Hepatocyte (in vitro differentiated cells): ENCODE measurements around the gene ALPI. TPM values are rescaled to one million over a fixed set of nuclear protein-coding genes. Genes with fewer than 3 reads are reported as not detected.

Source experiments
- DNase-seq: peaks from one replicate; pipeline ENCODE4 v3.0.0-alpha.2; 2016; ENCODE audit warnings: low spot score
- H2AFZ ChIP-seq: fragments of 200-600 bp; sonication (generic); 2 replicates; pipeline ENCODE4 v1.6.0; 2016; ENCODE audit warnings: antibody characterized with exemption, mild to moderate bottlenecking
- H3K27ac ChIP-seq: fragments of 200-600 bp; sonication (generic); 2 replicates; pipeline ENCODE4 v1.5.1; 2016; ENCODE audit warnings: mild to moderate bottlenecking
- H3K27me3 ChIP-seq: fragments of 200-600 bp; sonication (generic); 2 replicates; pipeline ENCODE4 v1.6.1; 2016
- H3K36me3 ChIP-seq: fragments of 200-600 bp; sonication (generic); replicated peaks from 2 replicates; pipeline ENCODE4 v1.5.1; 2016; ENCODE audit warnings: low read depth; ENCODE audit not compliant: insufficient read depth
- H3K4me1 ChIP-seq: fragments of 200-600 bp; sonication (generic); 2 replicates; pipeline ENCODE4 v1.5.1; 2016; ENCODE audit warnings: mild to moderate bottlenecking, moderate library complexity; ENCODE audit not compliant: insufficient read depth
- H3K4me2 ChIP-seq: fragments of 200-600 bp; sonication (generic); 2 replicates; pipeline ENCODE4 v1.6.0; 2016
- H3K4me3 ChIP-seq: fragments of 200-600 bp; sonication (generic); 2 replicates; pipeline ENCODE4 v1.5.1; 2016; ENCODE audit warnings: mild to moderate bottlenecking
- H3K79me2 ChIP-seq: fragments of 200-600 bp; sonication (generic); 2 replicates; pipeline ENCODE4 v1.6.0; 2017; ENCODE audit warnings: mild to moderate bottlenecking
- H3K9me2 ChIP-seq: fragments of 200-600 bp; sonication (generic); replicated peaks from 2 replicates; pipeline ENCODE4 v1.6.0; 2017; ENCODE audit warnings: mild to moderate bottlenecking; ENCODE audit not compliant: insufficient read depth
- H3K9me3 ChIP-seq: fragments of 200-600 bp; sonication (generic); 2 replicates; pipeline ENCODE4 v1.5.1; 2016; ENCODE audit warnings: low read depth, mild to moderate bottlenecking
- H4K20me1 ChIP-seq: fragments of 200-600 bp; sonication (generic); 2 replicates; pipeline ENCODE4 v1.6.0; 2016; ENCODE audit warnings: mild to moderate bottlenecking; ENCODE audit not compliant: insufficient read depth, poor library complexity, severe bottlenecking
- EZH2 ChIP-seq: fragments of 200-600 bp; sonication (generic); IDR thresholded peaks from 2 replicates; pipeline ENCODE4 v1.6.1; 2016; ENCODE audit warnings: antibody characterized with exemption, mild to moderate bottlenecking, borderline replicate concordance
- EZH2phosphoT487 ChIP-seq: fragments of 200-600 bp; sonication (generic); IDR thresholded peaks from one replicate; pipeline ENCODE4 v1.6.1; 2018; ENCODE audit warnings: antibody characterized with exemption, mild to moderate bottlenecking, low read depth, moderate library complexity; ENCODE audit not compliant: unreplicated experiment, severe bottlenecking
- WGBS: methylation state at CpG from one replicate; pipeline ENCODE4 v1.1.6; 2016; ENCODE audit warnings: low lambda C conversion rate; ENCODE audit errors: missing lambda C conversion rate; 5-methylcytosine and 5-hydroxymethylcytosine counted together
- polyA plus RNA-seq: library from polyadenylated mRNA; unstranded; fragments of >200 nt; fragmentation: Nextera tagmentation; extraction: Ambion mirVana; gene quantifications from 2 replicates; pipeline ENCODE4 v1.2.1, GENCODE V29; 2016
- total RNA-seq: library from RNA; depleted of rRNA; stranded (reverse); fragments of >200 nt; gene quantifications from 2 replicates; pipeline ENCODE4 v1.2.3, GENCODE V29; 2014
- TF ChIP-seq, protein P1 (sequence below): fragments of 200-600 bp; sonication (generic); IDR thresholded peaks from 2 replicates; pipeline ENCODE4 v1.5.1; 2016; ENCODE audit warnings: antibody characterized with exemption, mild to moderate bottlenecking; ENCODE audit not compliant: poor library complexity

ALPI gene
- total and polyA plus RNA-seq, 2 experiments from 2014 or later: 3.5 to 3.9 TPM

- DNase-seq: no peak
- no peak for TF ChIP-seq EZH2phosphoT487
- TF ChIP-seq EZH2: no peak
- TF ChIP-seq, protein P1, sequence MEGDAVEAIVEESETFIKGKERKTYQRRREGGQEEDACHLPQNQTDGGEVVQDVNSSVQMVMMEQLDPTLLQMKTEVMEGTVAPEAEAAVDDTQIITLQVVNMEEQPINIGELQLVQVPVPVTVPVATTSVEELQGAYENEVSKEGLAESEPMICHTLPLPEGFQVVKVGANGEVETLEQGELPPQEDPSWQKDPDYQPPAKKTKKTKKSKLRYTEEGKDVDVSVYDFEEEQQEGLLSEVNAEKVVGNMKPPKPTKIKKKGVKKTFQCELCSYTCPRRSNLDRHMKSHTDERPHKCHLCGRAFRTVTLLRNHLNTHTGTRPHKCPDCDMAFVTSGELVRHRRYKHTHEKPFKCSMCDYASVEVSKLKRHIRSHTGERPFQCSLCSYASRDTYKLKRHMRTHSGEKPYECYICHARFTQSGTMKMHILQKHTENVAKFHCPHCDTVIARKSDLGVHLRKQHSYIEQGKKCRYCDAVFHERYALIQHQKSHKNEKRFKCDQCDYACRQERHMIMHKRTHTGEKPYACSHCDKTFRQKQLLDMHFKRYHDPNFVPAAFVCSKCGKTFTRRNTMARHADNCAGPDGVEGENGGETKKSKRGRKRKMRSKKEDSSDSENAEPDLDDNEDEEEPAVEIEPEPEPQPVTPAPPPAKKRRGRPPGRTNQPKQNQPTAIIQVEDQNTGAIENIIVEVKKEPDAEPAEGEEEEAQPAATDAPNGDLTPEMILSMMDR: no peak
- 90% methylated on average over 12 of the region's 12 CpGs for WGBS
- Histone ChIP-seq H3K27ac (no peak overlapping the region), H4K20me1 (no peaks in the 10 kb centered on the region), H3K4me1 (no peaks in the 10 kb centered on the region), H2AFZ (no peak overlapping the region), H3K4me3 (no peak overlapping the region), H3K79me2 (no peaks in the 10 kb centered on the region), H3K4me2 (no peak overlapping the region), H3K27me3 (no peaks in the 10 kb centered on the region), H3K9me3 (no peaks in the 10 kb centered on the region), H3K36me3 (no peaks in the 10 kb centered on the region), H3K9me2 (no peaks in the 10 kb centered on the region)
Observed at GRCh38 chr2:232434563-232435374, 21.2 kb upstream of the ALPI start.

DNA sequence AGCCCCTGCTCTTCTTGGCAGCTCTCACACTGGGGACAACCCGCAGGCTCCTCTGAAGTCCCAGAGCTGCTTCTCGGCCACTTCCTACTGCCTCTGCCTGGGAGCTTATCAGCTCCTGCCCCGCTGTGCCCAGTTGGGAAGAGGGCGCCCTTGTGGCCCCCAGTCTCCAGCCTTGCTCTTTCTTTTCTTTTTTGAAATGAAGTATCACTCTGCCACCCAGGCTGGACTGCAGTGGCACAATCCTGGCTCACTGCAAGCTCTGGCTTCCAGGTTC, 20.6 kb upstream of the ALPI start:
- H3K9me2 ChIP-seq: no peaks in the 10 kb centered on the region
- H3K9me3 ChIP-seq: no peaks in the 10 kb centered on the region
- H3K27ac ChIP-seq: no peak overlapping the region
- no peak overlapping the region for H2AFZ ChIP-seq
- TF ChIP-seq, protein P1: no peak
- TF ChIP-seq EZH2: no peak
- TF ChIP-seq EZH2phosphoT487: no peak
- H3K4me2 ChIP-seq: no peak overlapping the region
- H3K36me3 ChIP-seq: no peaks in the 10 kb centered on the region
- no peaks in the 10 kb centered on the region for H3K27me3 ChIP-seq
- 89% methylated on average over 4 of the region's 4 CpGs for WGBS
- H3K4me1 ChIP-seq: no peaks in the 10 kb centered on the region
- no peak for DNase-seq
- H4K20me1 ChIP-seq: no peaks in the 10 kb centered on the region
- no peaks in the 10 kb centered on the region for H3K79me2 ChIP-seq
- H3K4me3 ChIP-seq: no peak overlapping the region

DNA sequence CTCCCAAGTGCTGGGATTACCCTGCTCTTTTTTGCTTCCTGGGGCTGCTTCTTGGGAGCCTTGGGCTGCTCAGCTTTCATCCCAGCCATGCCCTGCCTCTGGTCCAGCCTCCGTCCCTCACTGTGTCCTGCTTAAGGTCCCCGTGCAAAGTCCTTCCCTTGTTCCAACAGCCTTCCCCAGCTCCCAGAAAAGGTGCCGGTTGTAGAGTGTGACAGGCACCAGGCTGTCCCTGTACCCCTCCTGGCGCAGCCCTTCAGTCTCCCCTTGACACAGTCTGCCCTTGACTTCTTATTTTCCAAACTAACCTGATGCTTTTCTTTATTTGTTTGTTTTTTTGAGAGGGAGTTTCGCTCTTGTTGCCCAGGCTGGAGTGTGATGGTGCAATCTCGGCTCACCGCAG, 20.1 kb upstream of the ALPI start:
- no peaks in the 10 kb centered on the region for H3K9me2 ChIP-seq
- H3K9me3 ChIP-seq: no peaks in the 10 kb centered on the region
- H2AFZ ChIP-seq: no peak overlapping the region
- H3K4me3 ChIP-seq: no peak overlapping the region
- no peak overlapping the region for H3K27ac ChIP-seq
- 88% methylated on average over 7 of the region's 7 CpGs for WGBS
- H3K4me1 ChIP-seq: no peaks in the 10 kb centered on the region
- H3K27me3 ChIP-seq: no peaks in the 10 kb centered on the region
- no peaks in the 10 kb centered on the region for H4K20me1 ChIP-seq
- no peak overlapping the region for H3K4me2 ChIP-seq
- no peaks in the 10 kb centered on the region for H3K36me3 ChIP-seq
- DNase-seq: no peak
- TF ChIP-seq EZH2 (no peak), EZH2phosphoT487 (no peak)
- TF ChIP-seq, protein P1: no peak
- H3K79me2 ChIP-seq: no peaks in the 10 kb centered on the region
